H1 (cell line): Measurements from ENCODE around the gene POLL.

ENCODE experiments used
- ATF2 ChIP-seq: IDR thresholded peaks from 2 replicates; pipeline ENCODE4 v1.6.1; 2012; ENCODE audit warnings: low read length, inconsistent platforms
- CTCF ChIP-seq, 3 experiments: IDR thresholded peaks; 1 replicate in 2 of 3; 2 replicates in 1 of 3; pipeline versions ENCODE4 v1.5.1 to v1.6.1; 2011; ENCODE audit warnings: low read length in 3 of 3, mild to moderate bottlenecking in 3 of 3, inconsistent platforms in 2 of 3, low read depth in 1 of 3, moderate library complexity in 1 of 3; ENCODE audit not compliant: insufficient read depth in 1 of 3; ENCODE audit errors: control extremely low read depth in 1 of 3
- GTF2F1 ChIP-seq: IDR thresholded peaks from 2 replicates; pipeline ENCODE4 v1.6.1; 2012; ENCODE audit warnings: low read depth, low read length, improper control_type of control experiment, borderline replicate concordance
- JUND ChIP-seq: IDR thresholded peaks from 2 replicates; pipeline ENCODE4 v1.6.1; 2011; ENCODE audit warnings: mild to moderate bottlenecking, improper control_type of control experiment, low read length
- KDM1A ChIP-seq: fragments of 200-600, 300-600 bp; sonication (generic); IDR thresholded peaks from 2 replicates; pipeline ENCODE4 v1.7.1; 2016; ENCODE audit warnings: mild to moderate bottlenecking, low read length, borderline replicate concordance
- PHF8 ChIP-seq: fragments of 200-600 bp; sonication (generic); conservative IDR thresholded peaks from 2 replicates; pipeline ENCODE4 v1.7.1; 2012; ENCODE audit warnings: low read depth, mild to moderate bottlenecking, inconsistent platforms, low read length, moderate library complexity
- POLR2AphosphoS5 ChIP-seq: IDR thresholded peaks from 2 replicates; pipeline ENCODE4 v1.6.1; 2011; ENCODE audit warnings: low read depth, low read length
- RFX5 ChIP-seq: IDR thresholded peaks from 2 replicates; pipeline ENCODE4 v1.6.1; 2011; ENCODE audit warnings: low read depth, low read length, improper control_type of control experiment, borderline replicate concordance
- RXRA ChIP-seq: IDR thresholded peaks from 2 replicates; pipeline ENCODE4 v1.6.1; 2011; ENCODE audit warnings: low read depth, mild to moderate bottlenecking, low read length, moderate library complexity; ENCODE audit not compliant: insufficient read depth
- SAP30 ChIP-seq: fragments of 300-600 bp; sonication (generic); IDR thresholded peaks from 2 replicates; pipeline ENCODE4 v1.7.1; 2012; ENCODE audit warnings: low read length, moderate library complexity, mild to moderate bottlenecking, inconsistent platforms; ENCODE audit not compliant: insufficient read depth, insufficient replicate concordance
- TAF1 ChIP-seq: IDR thresholded peaks from 2 replicates; pipeline ENCODE4 v1.6.1; 2011; ENCODE audit warnings: mild to moderate bottlenecking, low read depth, low read length
- TF ChIP-seq, protein P1 (sequence below): IDR thresholded peaks from 2 replicates; pipeline ENCODE4 v1.6.1; 2012; ENCODE audit warnings: inconsistent platforms

DNA sequence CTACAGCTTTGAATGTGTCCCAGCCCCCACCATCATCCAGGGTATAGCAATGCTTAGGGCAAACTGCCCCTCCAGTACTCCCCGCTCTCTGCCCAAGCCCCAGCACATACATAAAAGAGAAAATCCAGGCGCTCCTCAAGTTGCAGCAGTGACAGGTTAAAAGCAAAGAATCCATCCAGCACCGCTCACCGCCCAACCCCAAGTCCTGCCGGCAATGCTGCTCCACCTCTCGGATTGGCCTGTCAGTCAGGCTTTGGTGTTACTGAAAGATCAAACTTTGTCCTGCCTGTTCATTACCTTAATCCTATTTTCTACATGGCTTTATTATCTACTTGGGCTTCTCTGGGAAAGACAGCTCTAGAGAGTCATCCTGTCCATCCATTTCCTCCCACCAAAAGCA is 31.9 kb upstream of the POLL start:
- TF ChIP-seq CTCF (IDR thresholded peaks at IDR 0.05; ENCODE audit: control extremely low read depth in 1 of 3, insufficient read depth in 1 of 3, low read depth in 1 of 3, low read length in 3 of 3), result no peak
- TF ChIP-seq SAP30, result no peak
- TF ChIP-seq, protein P1, sequence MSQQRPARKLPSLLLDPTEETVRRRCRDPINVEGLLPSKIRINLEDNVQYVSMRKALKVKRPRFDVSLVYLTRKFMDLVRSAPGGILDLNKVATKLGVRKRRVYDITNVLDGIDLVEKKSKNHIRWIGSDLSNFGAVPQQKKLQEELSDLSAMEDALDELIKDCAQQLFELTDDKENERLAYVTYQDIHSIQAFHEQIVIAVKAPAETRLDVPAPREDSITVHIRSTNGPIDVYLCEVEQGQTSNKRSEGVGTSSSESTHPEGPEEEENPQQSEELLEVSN, result no peak
- TF ChIP-seq POLR2AphosphoS5, result no peak
- no peak for TF ChIP-seq RFX5
- no peak for TF ChIP-seq JUND
- no peak for TF ChIP-seq TAF1
- TF ChIP-seq RXRA, result no peak
- TF ChIP-seq PHF8, result no peak
- TF ChIP-seq KDM1A, result no peak
- no peak for TF ChIP-seq ATF2
- no peak for TF ChIP-seq GTF2F1
